OCI-LY3 (cell line): Measurements from ENCODE around the gene SLC12A7.

Source experiments
- H2AFZ ChIP-seq: fragments of 200-600, 300-600 bp; shearing (Covaris generic); 2 replicates; pipeline ENCODE4 v1.6.0; 2014; ENCODE audit warnings: antibody characterized with exemption, low read depth, low read length
- H3K27ac ChIP-seq: fragments of 200-600, 300-600 bp; sonication (generic); 2 replicates; pipeline ENCODE4 v1.5.1; 2014; ENCODE audit warnings: mild to moderate bottlenecking, low read length, moderate library complexity, mixed read lengths
- H3K27me3 ChIP-seq: fragments of 200-600, 300-600 bp; sonication (generic); 2 replicates; pipeline ENCODE4 v1.6.1; 2014; ENCODE audit warnings: low read depth, low read length, mixed read lengths
- H3K36me3 ChIP-seq: fragments of 200-600, 300-600 bp; sonication (generic); replicated peaks from 2 replicates; pipeline ENCODE3; 2014; ENCODE audit warnings: low read depth, low read length, mixed read lengths
- H3K4me1 ChIP-seq: fragments of 300-600, 200-600 bp; sonication (generic); 2 replicates; pipeline ENCODE4 v1.6.1; 2014; ENCODE audit warnings: low read length, mixed read lengths
- H3K4me2 ChIP-seq: fragments of 200-600, 300-600 bp; sonication (generic); 2 replicates; pipeline ENCODE4 v1.6.1; 2014; ENCODE audit warnings: low read length, mixed read lengths
- H3K4me3 ChIP-seq: fragments of 300-600, 200-600 bp; sonication (generic); 2 replicates; pipeline ENCODE4 v1.5.1; 2014; ENCODE audit warnings: antibody characterized with exemption, mild to moderate bottlenecking, low read length, moderate library complexity
- H3K79me2 ChIP-seq: fragments of 300-600, 200-600 bp; shearing (Covaris generic); 2 replicates; pipeline ENCODE4 v1.6.1; 2014; ENCODE audit warnings: mild to moderate bottlenecking, low read length, mixed read lengths
- H3K9ac ChIP-seq: fragments of 300-600, 200-600 bp; shearing (Covaris generic); 2 replicates; pipeline ENCODE4 v1.6.0; 2014; ENCODE audit warnings: mild to moderate bottlenecking, low read length, moderate library complexity
- H3K9me3 ChIP-seq: fragments of 200-600, 300-600 bp; shearing (Covaris generic); 2 replicates; pipeline ENCODE4 v1.6.1; 2014; ENCODE audit warnings: low read length, mixed read lengths; ENCODE audit not compliant: insufficient read depth
- H4K20me1 ChIP-seq: fragments of 200-600, 300-600 bp; sonication (generic); 2 replicates; pipeline ENCODE4 v1.6.1; 2016; ENCODE audit warnings: low read length, mixed read lengths; ENCODE audit not compliant: insufficient read depth
- CTCF ChIP-seq: fragments of 200-600, 300-600 bp; sonication (generic); IDR thresholded peaks from 2 replicates; pipeline ENCODE4 v1.5.1; 2014; ENCODE audit warnings: antibody characterized with exemption, low read length, low read depth
- EZH2phosphoT487 ChIP-seq: fragments of 200-600 bp; shearing (Covaris generic); IDR thresholded peaks from 2 replicates; pipeline ENCODE4 v1.6.1; 2018; ENCODE audit warnings: antibody characterized with exemption, mixed run types, low read depth

The SLC12A7 gene

GRCh38 chr5:1016476-1016875 is 95.4 kb downstream of the SLC12A7 start:
- Histone ChIP-seq H3K27me3 (no peaks in the 10 kb centered on the region), H4K20me1 (no peaks in the 10 kb centered on the region), H3K27ac (no peak overlapping the region), H3K4me3 (no peak overlapping the region), H3K4me2 (no peak overlapping the region), H2AFZ (no peak overlapping the region), H3K9me3 (no peaks in the 10 kb centered on the region), H3K79me2 (no peaks in the 10 kb centered on the region), H3K4me1 (no peaks in the 10 kb centered on the region), H3K36me3 (no peaks in the 10 kb centered on the region), H3K9ac (no peak overlapping the region)
- TF ChIP-seq EZH2phosphoT487 = no peak

GRCh38 chr5:1016036-1016435 is 95.8 kb downstream of the SLC12A7 start:
- TF ChIP-seq CTCF (no peak), EZH2phosphoT487 (no peak)
- Histone ChIP-seq H3K27ac (no peak overlapping the region), H3K4me3 (no peak overlapping the region), H3K4me1 (no peaks in the 10 kb centered on the region), H4K20me1 (no peaks in the 10 kb centered on the region), H3K4me2 (no peak overlapping the region), H3K9ac (no peak overlapping the region), H3K27me3 (no peaks in the 10 kb centered on the region), H3K9me3 (no peaks in the 10 kb centered on the region), H2AFZ (no peak overlapping the region), H3K79me2 (no peaks in the 10 kb centered on the region), H3K36me3 (no peaks in the 10 kb centered on the region)

- Histone ChIP-seq H4K20me1 (no peaks in the 10 kb centered on the region), H3K27me3 (no peaks in the 10 kb centered on the region), H3K4me2 (no peak overlapping the region), H3K4me1 (no peaks in the 10 kb centered on the region), H3K27ac (no peak overlapping the region), H3K79me2 (no peaks in the 10 kb centered on the region), H3K36me3 (no peaks in the 10 kb centered on the region), H2AFZ (no peak overlapping the region), H3K9ac (no peak overlapping the region), H3K9me3 (no peaks in the 10 kb centered on the region), H3K4me3 (no peak overlapping the region)
- TF ChIP-seq CTCF = no peak
- TF ChIP-seq EZH2phosphoT487 = no peak
Observed at GRCh38 chr5:1015507-1015906, 96.4 kb downstream of the SLC12A7 start.

GRCh38 chr5:1014781-1015221 is 97.1 kb downstream of the SLC12A7 start:
- H3K27me3 ChIP-seq = no peaks in the 10 kb centered on the region
- H2AFZ ChIP-seq = no peak overlapping the region
- no peaks in the 10 kb centered on the region for H4K20me1 ChIP-seq
- no peak overlapping the region for H3K27ac ChIP-seq
- no peak overlapping the region for H3K9ac ChIP-seq
- H3K4me1 ChIP-seq = no peaks in the 10 kb centered on the region
- no peak for TF ChIP-seq EZH2phosphoT487
- TF ChIP-seq CTCF = no peak
- no peak overlapping the region for H3K4me3 ChIP-seq
- no peaks in the 10 kb centered on the region for H3K79me2 ChIP-seq
- H3K36me3 ChIP-seq = no peaks in the 10 kb centered on the region
- H3K9me3 ChIP-seq = no peaks in the 10 kb centered on the region
- H3K4me2 ChIP-seq = no peak overlapping the region

GRCh38 chr5:1014346-1014745 is 97.5 kb downstream of the SLC12A7 start:
- TF ChIP-seq CTCF = no peak
- TF ChIP-seq EZH2phosphoT487 = no peak
- no peaks in the 10 kb centered on the region for H3K9me3 ChIP-seq
- H3K4me1 ChIP-seq = no peaks in the 10 kb centered on the region
- no peaks in the 10 kb centered on the region for H3K79me2 ChIP-seq
- no peak overlapping the region for H2AFZ ChIP-seq
- no peak overlapping the region for H3K9ac ChIP-seq
- no peaks in the 10 kb centered on the region for H4K20me1 ChIP-seq
- H3K36me3 ChIP-seq = no peaks in the 10 kb centered on the region
- no peak overlapping the region for H3K4me2 ChIP-seq
- no peak overlapping the region for H3K27ac ChIP-seq
- H3K27me3 ChIP-seq = no peaks in the 10 kb centered on the region
- H3K4me3 ChIP-seq = no peak overlapping the region
